Measurements from ENCODE around the gene DOK1.
A peak's percentile ranks its signal among the peaks of the same experiment; 100 is the strongest.

DOK1 gene

GRCh38 chr2:74583504-74583903 is 29.0 kb downstream of the DOK1 start:
- Histone ChIP-seq H3K4me3 (ENCODE audit: low read depth, low read length) (no peak overlapping the region), H3K79me2 (ENCODE audit: control insufficient read depth, insufficient read depth, low read length, poor library complexity) (no peaks in the 10 kb centered on the region), H2BK5ac (ENCODE audit: low read depth, low read length, poor library complexity) (peak overlapping the region; percentile 46), H3K36me3 (ENCODE audit: control insufficient read depth in 1 of 2, insufficient read depth in 2 of 2, low read length in 2 of 2) (no peaks in the 10 kb centered on the region), H3K9me3 (ENCODE audit: insufficient read depth, low read depth, low read length) (no peaks in the 10 kb centered on the region), H3K27ac (ENCODE audit: low read depth, low read length) (peak overlapping the region; percentile 61), H3K27me3 (ENCODE audit: insufficient read depth, low read length) (no peaks in the 10 kb centered on the region), H3K79me1 (ENCODE audit: low read length) (peaks cover 2% of the 10 kb centered on the region), H4K8ac (ENCODE audit: low read depth, low read length) (no peak overlapping the region), H3K23ac (ENCODE audit: low read length) (no peak overlapping the region), H3K4me1 (ENCODE audit: control insufficient read depth in 1 of 2, insufficient read depth in 2 of 2, low read length in 2 of 2) (peaks cover 3% of the 10 kb centered on the region in 2 experiments), H4K12ac (ENCODE audit: low read depth, low read length) (no peak overlapping the region), H2BK120ac (ENCODE audit: insufficient read depth, low read length, poor library complexity) (peak overlapping the region; percentile 75), H3K14ac (ENCODE audit: low read length) (no peak overlapping the region), H4K91ac (ENCODE audit: low read depth, low read length) (no peak overlapping the region), H2AFZ (ENCODE audit: insufficient read depth, low read length, poor library complexity) (no peak overlapping the region), H2AK5ac (ENCODE audit: low read length) (no peak overlapping the region), H2BK12ac (ENCODE audit: low read length) (peak overlapping the region; percentile 11), H3K18ac (ENCODE audit: low read length) (no peak overlapping the region), H3K9ac (ENCODE audit: low read length) (no peak overlapping the region), H3K4ac (ENCODE audit: low read depth, low read length) (no peak overlapping the region), H3K4me2 (ENCODE audit: low read length) (peak overlapping the region; percentile 49)
- peak in 1 of 2 donors; percentile 50 for DNase-seq

DNA sequence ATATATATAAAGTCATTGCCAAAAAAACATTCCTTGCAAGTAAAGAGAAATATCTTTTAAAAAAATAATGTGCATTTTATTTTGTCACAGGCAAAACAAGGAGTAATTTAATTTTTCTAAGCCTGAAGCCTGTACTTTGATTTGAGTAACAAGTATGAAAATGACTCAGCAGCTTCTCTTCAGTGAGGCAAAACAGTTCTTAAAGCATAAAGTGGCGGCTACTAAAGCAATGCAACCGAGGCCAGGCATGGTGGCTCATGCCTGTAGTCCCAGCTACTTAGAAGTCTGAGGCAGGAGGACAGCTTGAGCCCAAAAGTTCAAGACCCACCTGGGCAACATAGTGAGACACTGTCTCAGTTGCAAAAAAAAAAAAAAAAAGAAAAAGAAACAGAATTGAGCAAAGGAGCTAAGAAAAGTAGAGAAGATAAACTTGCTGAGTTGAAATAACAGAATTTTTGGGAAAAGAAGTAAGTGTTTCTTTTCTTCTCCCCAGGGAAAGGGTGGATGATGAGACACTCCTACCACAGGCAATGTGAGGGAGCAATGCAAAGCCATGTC is 29.6 kb downstream of the DOK1 start:
- H3K4me3 ChIP-seq (ENCODE audit: low read depth, low read length) = no peak overlapping the region
- peaks cover 3% of the 10 kb centered on the region in 2 experiments for H3K4me1 ChIP-seq (ENCODE audit: control insufficient read depth in 1 of 2, insufficient read depth in 2 of 2, low read length in 2 of 2)
- no peak for DNase-seq
- no CpG with 5 or more reads among the region's 2 CpGs for WGBS (ENCODE audit: extremely low coverage, insufficient coverage, insufficient read length)
- H4K12ac ChIP-seq (ENCODE audit: low read depth, low read length) = no peak overlapping the region
- no peak overlapping the region for H3K27ac ChIP-seq (ENCODE audit: low read depth, low read length)
- no peaks in the 10 kb centered on the region for H3K36me3 ChIP-seq (ENCODE audit: control insufficient read depth in 1 of 2, insufficient read depth in 2 of 2, low read length in 2 of 2)
- H3K9me3 ChIP-seq (ENCODE audit: insufficient read depth, low read depth, low read length) = no peaks in the 10 kb centered on the region
- H3K23ac ChIP-seq (ENCODE audit: low read length) = no peak overlapping the region
- H2BK12ac ChIP-seq (ENCODE audit: low read length) = peak overlapping the region; percentile 61
- no peak overlapping the region for H3K14ac ChIP-seq (ENCODE audit: low read length)
- no peak overlapping the region for H4K8ac ChIP-seq (ENCODE audit: low read depth, low read length)
- no peak overlapping the region for H2AK5ac ChIP-seq (ENCODE audit: low read length)
- H3K79me2 ChIP-seq (ENCODE audit: control insufficient read depth, insufficient read depth, low read length, poor library complexity) = no peaks in the 10 kb centered on the region
- H3K27me3 ChIP-seq (ENCODE audit: insufficient read depth, low read length) = no peaks in the 10 kb centered on the region
- no peak overlapping the region for H4K91ac ChIP-seq (ENCODE audit: low read depth, low read length)
- H3K18ac ChIP-seq (ENCODE audit: low read length) = no peak overlapping the region
- no peak overlapping the region for H2AFZ ChIP-seq (ENCODE audit: insufficient read depth, low read length, poor library complexity)
- no peak overlapping the region for H3K9ac ChIP-seq (ENCODE audit: low read length)
- H3K79me1 ChIP-seq (ENCODE audit: low read length) = peaks cover 2% of the 10 kb centered on the region
- H2BK5ac ChIP-seq (ENCODE audit: low read depth, low read length, poor library complexity) = no peak overlapping the region
- H3K4me2 ChIP-seq (ENCODE audit: low read length) = no peak overlapping the region
- no peak overlapping the region for H2BK120ac ChIP-seq (ENCODE audit: insufficient read depth, low read length, poor library complexity)
- no peak overlapping the region for H3K4ac ChIP-seq (ENCODE audit: low read depth, low read length)

DNA sequence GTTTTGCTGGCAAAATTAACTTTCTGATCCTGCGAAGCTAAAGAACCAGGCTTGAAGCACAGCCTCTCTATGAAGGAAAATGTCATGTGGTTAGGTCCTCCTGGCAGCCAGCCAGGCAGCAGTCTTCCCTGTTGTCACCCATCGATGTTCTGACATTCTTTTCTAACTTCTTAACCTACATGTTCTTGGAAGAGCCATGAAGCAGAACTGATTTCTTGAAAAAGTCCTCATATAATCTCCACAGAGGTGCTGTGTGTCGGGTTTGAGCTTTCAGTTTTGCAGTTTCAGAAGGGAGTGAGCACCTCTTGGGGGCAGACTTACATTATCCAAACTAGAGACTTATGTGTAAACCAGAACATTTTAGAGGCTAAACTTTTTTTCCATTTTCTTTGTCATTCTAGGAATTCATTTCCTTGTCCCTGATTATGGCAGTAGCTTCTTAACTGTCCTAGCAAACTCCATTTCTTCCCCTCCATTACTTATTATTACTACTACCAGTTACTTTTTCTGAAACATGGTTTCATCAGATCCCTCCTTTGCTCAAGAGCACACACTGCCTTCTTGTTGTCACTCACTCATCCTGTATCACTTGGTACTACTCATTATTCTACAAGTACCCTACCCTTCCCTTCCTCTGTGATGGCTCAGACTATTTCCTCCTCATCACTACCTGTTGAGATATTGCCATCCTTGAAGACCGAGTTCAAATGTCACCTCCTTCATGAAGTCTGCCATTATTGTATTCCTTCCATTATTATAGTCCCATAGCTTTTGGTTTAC is 31.1 kb downstream of the DOK1 start:
- H4K12ac ChIP-seq (ENCODE audit: low read depth, low read length) = no peak overlapping the region
- peaks cover 3% of the 10 kb centered on the region for H3K27me3 ChIP-seq (ENCODE audit: insufficient read depth, low read length)
- no peaks in the 10 kb centered on the region for H3K9me3 ChIP-seq (ENCODE audit: insufficient read depth, low read depth, low read length)
- no peak overlapping the region for H2BK5ac ChIP-seq (ENCODE audit: low read depth, low read length, poor library complexity)
- H3K4me1 ChIP-seq (ENCODE audit: control insufficient read depth in 1 of 2, insufficient read depth in 2 of 2, low read length in 2 of 2) = peaks cover 3% of the 10 kb centered on the region in 2 experiments
- H3K79me1 ChIP-seq (ENCODE audit: low read length) = peaks cover 2% of the 10 kb centered on the region
- H4K91ac ChIP-seq (ENCODE audit: low read depth, low read length) = no peak overlapping the region
- no peak overlapping the region for H3K27ac ChIP-seq (ENCODE audit: low read depth, low read length)
- no peak for DNase-seq
- no peak overlapping the region for H3K4ac ChIP-seq (ENCODE audit: low read depth, low read length)
- no peak overlapping the region for H2BK12ac ChIP-seq (ENCODE audit: low read length)
- no peak overlapping the region for H2BK120ac ChIP-seq (ENCODE audit: insufficient read depth, low read length, poor library complexity)
- no peak overlapping the region for H3K4me3 ChIP-seq (ENCODE audit: low read depth, low read length)
- H2AFZ ChIP-seq (ENCODE audit: insufficient read depth, low read length, poor library complexity) = no peak overlapping the region
- no peak overlapping the region for H3K4me2 ChIP-seq (ENCODE audit: low read length)
- H3K18ac ChIP-seq (ENCODE audit: low read length) = no peak overlapping the region
- H3K14ac ChIP-seq (ENCODE audit: low read length) = no peak overlapping the region
- H2AK5ac ChIP-seq (ENCODE audit: low read length) = no peak overlapping the region
- H4K8ac ChIP-seq (ENCODE audit: low read depth, low read length) = no peak overlapping the region
- no peaks in the 10 kb centered on the region for H3K79me2 ChIP-seq (ENCODE audit: control insufficient read depth, insufficient read depth, low read length, poor library complexity)
- no CpG with 5 or more reads among the region's 4 CpGs for WGBS (ENCODE audit: extremely low coverage, insufficient coverage, insufficient read length)
- no peak overlapping the region for H3K9ac ChIP-seq (ENCODE audit: low read length)
- H3K36me3 ChIP-seq (ENCODE audit: control insufficient read depth in 1 of 2, insufficient read depth in 2 of 2, low read length in 2 of 2) = no peaks in the 10 kb centered on the region
- H3K23ac ChIP-seq (ENCODE audit: low read length) = no peak overlapping the region

DNA sequence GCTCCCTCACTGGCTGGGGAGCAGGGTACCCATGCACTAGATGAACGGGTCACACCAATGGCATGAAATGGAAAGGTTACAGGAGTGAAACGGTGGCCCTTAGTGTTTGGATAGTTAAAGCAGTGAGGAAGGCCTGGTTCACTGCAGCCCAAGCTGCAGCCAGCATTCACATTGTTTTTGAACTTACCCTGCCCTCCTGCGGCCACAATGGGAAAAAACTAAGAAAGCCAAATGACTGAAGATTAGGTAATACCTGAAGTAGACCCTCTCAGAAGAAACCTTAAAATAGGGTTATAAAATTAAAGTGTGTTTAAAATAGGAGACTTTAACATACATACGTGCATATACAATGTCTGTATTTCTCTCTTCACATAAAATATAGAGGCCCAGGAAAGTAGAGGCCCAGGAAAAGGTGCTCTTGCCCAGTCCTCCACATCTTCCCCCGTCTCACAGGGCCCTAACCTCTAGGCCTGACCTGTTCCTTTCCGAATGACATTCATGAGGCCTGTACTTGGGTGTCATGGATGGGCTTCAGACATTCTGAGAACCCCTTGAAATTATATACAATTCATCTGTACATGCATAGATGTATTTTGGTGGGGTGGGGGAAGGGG is 33.3 kb downstream of the DOK1 start:
- no peak overlapping the region for H4K8ac ChIP-seq (ENCODE audit: low read depth, low read length)
- peak; percentile 58 to 82 for DNase-seq
- no peak overlapping the region for H3K14ac ChIP-seq (ENCODE audit: low read length)
- no peak overlapping the region for H2BK5ac ChIP-seq (ENCODE audit: low read depth, low read length, poor library complexity)
- H3K4me2 ChIP-seq (ENCODE audit: low read length) = no peak overlapping the region
- H2AFZ ChIP-seq (ENCODE audit: insufficient read depth, low read length, poor library complexity) = no peak overlapping the region
- H3K9ac ChIP-seq (ENCODE audit: low read length) = no peak overlapping the region
- no peak overlapping the region for H4K91ac ChIP-seq (ENCODE audit: low read depth, low read length)
- no peak overlapping the region for H3K23ac ChIP-seq (ENCODE audit: low read length)
- no peak overlapping the region for H3K4ac ChIP-seq (ENCODE audit: low read depth, low read length)
- no peak overlapping the region for H3K18ac ChIP-seq (ENCODE audit: low read length)
- H2AK5ac ChIP-seq (ENCODE audit: low read length) = no peak overlapping the region
- H3K36me3 ChIP-seq (ENCODE audit: control insufficient read depth in 1 of 2, insufficient read depth in 2 of 2, low read length in 2 of 2) = no peaks in the 10 kb centered on the region
- H3K4me3 ChIP-seq (ENCODE audit: low read depth, low read length) = no peak overlapping the region
- no peak overlapping the region for H2BK120ac ChIP-seq (ENCODE audit: insufficient read depth, low read length, poor library complexity)
- H3K27ac ChIP-seq (ENCODE audit: low read depth, low read length) = no peak overlapping the region
- WGBS (ENCODE audit: extremely low coverage, insufficient coverage, insufficient read length) = no CpG with 5 or more reads among the region's 6 CpGs
- no peaks in the 10 kb centered on the region for H3K9me3 ChIP-seq (ENCODE audit: insufficient read depth, low read depth, low read length)
- peaks cover 3% of the 10 kb centered on the region in 2 experiments for H3K4me1 ChIP-seq (ENCODE audit: control insufficient read depth in 1 of 2, insufficient read depth in 2 of 2, low read length in 2 of 2)
- peaks cover 3% of the 10 kb centered on the region for H3K27me3 ChIP-seq (ENCODE audit: insufficient read depth, low read length)
- no peak overlapping the region for H2BK12ac ChIP-seq (ENCODE audit: low read length)
- H3K79me1 ChIP-seq (ENCODE audit: low read length) = peaks cover 2% of the 10 kb centered on the region
- no peak overlapping the region for H4K12ac ChIP-seq (ENCODE audit: low read depth, low read length)
- no peaks in the 10 kb centered on the region for H3K79me2 ChIP-seq (ENCODE audit: control insufficient read depth, insufficient read depth, low read length, poor library complexity)
